ENCODE measurements around the gene UQCC2. TPM values are rescaled to one million over a fixed set of nuclear protein-coding genes. Genes with fewer than 3 reads are reported as not detected.

UQCC2 gene
- polyA plus RNA-seq, 1 of the 3 experiments (the other 2 are of a cell fraction), result 59.0 TPM

GRCh38 chr6:33759887-33760629, 48.6 kb upstream of the UQCC2 start:
- ChIA-PET POLR2A (no interaction called here), CTCF (interaction anchor here (1.0 to 14.7 kb wide), 9 partner anchors 8 to 404 kb away, joined by 3 to 204 read pairs (median 22); partner anchors contain the start of genes IP6K3 and UQCC2)
- H4K20me1 ChIP-seq (ENCODE audit: insufficient read depth), result no peaks in the 10 kb centered on the region
- H3K79me2 ChIP-seq (ENCODE audit: insufficient read depth), result no peaks in the 10 kb centered on the region
- no peak overlapping the region for H3K9ac ChIP-seq
- H3F3A ChIP-seq (replicated peaks; ENCODE audit: insufficient read depth), result no peaks in the 10 kb centered on the region
- no peaks in the 10 kb centered on the region for H3K9me3 ChIP-seq
- H3K4me2 ChIP-seq, result no peak overlapping the region
- no peak overlapping the region for H3K4me3 ChIP-seq (ENCODE audit: low read depth in 2 of 2, low read length in 1 of 2)
- no peak overlapping the region for H3K27ac ChIP-seq (ENCODE audit: low read depth in 2 of 2, low read length in 1 of 2)
- H3K9me2 ChIP-seq, result no peaks in the 10 kb centered on the region
- DNase-seq, result no peak
- no peaks in the 10 kb centered on the region for H3K27me3 ChIP-seq (ENCODE audit: insufficient read depth)
- H3K36me3 ChIP-seq (replicated peaks in 1 of 2; ENCODE audit: control insufficient read depth in 1 of 2, insufficient read depth in 2 of 2, low read length in 1 of 2), result no peaks in the 10 kb centered on the region
- TF ChIP-seq ZBTB33 (IDR thresholded peaks at IDR 0.05; ENCODE audit: borderline replicate concordance, low read depth) (no peak), RAD21 (IDR thresholded peaks at IDR 0.05; ENCODE audit: low read length) (no peak), EP300 (IDR thresholded peaks at IDR 0.05; ENCODE audit: borderline replicate concordance in 1 of 2, low read depth in 1 of 2, low read length in 1 of 2) (no peak), ELF1 (IDR thresholded peaks at IDR 0.05) (no peak), MEF2A (IDR thresholded peaks at IDR 0.05; ENCODE audit: borderline replicate concordance, low read depth) (no peak), JUND (IDR thresholded peaks at IDR 0.05) (no peak), SIN3A (IDR thresholded peaks at IDR 0.05; ENCODE audit: borderline replicate concordance, low read depth, low read length) (no peak), TAF1 (IDR thresholded peaks at IDR 0.05; ENCODE audit: borderline replicate concordance, low read depth, low read length) (no peak), MXI1 (IDR thresholded peaks at IDR 0.05; ENCODE audit: low read depth, low read length) (no peak), SMC3 (IDR thresholded peaks at IDR 0.05; ENCODE audit: low read depth, low read length) (no peak), TEAD4 (IDR thresholded peaks at IDR 0.05; ENCODE audit: borderline replicate concordance, insufficient read depth) (no peak), CTCF (IDR thresholded peaks at IDR 0.05) (no peak)
- 87% methylated on average over 9 of the region's 9 CpGs for WGBS (ENCODE audit: low lambda C conversion rate)
- H2AFZ ChIP-seq (ENCODE audit: low read depth), result no peak overlapping the region
- H3K4me1 ChIP-seq (ENCODE audit: control insufficient read depth in 1 of 2, insufficient read depth in 2 of 2, low read depth in 1 of 2, low read length in 1 of 2), result peaks cover 0 to 25% of the 10 kb centered on the region in 2 experiments; a peak in 1 of 4 replicates

GRCh38 chr6:33758815-33759216, 47.3 kb upstream of the UQCC2 start:
- POLR2A ChIA-PET, result no interaction called here
- peaks cover 0 to 23% of the 10 kb centered on the region in 2 experiments; a peak in 1 of 4 replicates for H3K4me1 ChIP-seq (ENCODE audit: control insufficient read depth in 1 of 2, insufficient read depth in 2 of 2, low read depth in 1 of 2, low read length in 1 of 2)
- CTCF ChIA-PET, result interaction anchor here (0.7 to 14.7 kb wide), 8 partner anchors 9 to 405 kb away, joined by 3 to 204 read pairs (median 4); partner anchors contain the start of genes IP6K3 and UQCC2
- 56% methylated on average over 7 of the region's 7 CpGs for WGBS (ENCODE audit: low lambda C conversion rate)
- no peaks in the 10 kb centered on the region for H3K9me3 ChIP-seq
- H3K9me2 ChIP-seq, result no peaks in the 10 kb centered on the region
- H3K79me2 ChIP-seq (ENCODE audit: insufficient read depth), result no peaks in the 10 kb centered on the region
- no peaks in the 10 kb centered on the region for H3K27me3 ChIP-seq (ENCODE audit: insufficient read depth)
- no peaks in the 10 kb centered on the region for H4K20me1 ChIP-seq (ENCODE audit: insufficient read depth)
- H3F3A ChIP-seq (replicated peaks; ENCODE audit: insufficient read depth), result no peaks in the 10 kb centered on the region
- H2AFZ ChIP-seq (ENCODE audit: low read depth), result no peak overlapping the region
- no peak for TF ChIP-seq GABPA (IDR thresholded peaks at IDR 0.05; ENCODE audit: low read depth)
- TF ChIP-seq MEF2A (IDR thresholded peaks at IDR 0.05; ENCODE audit: borderline replicate concordance, low read depth), result no peak
- TF ChIP-seq IRF3 (IDR thresholded peaks at IDR 0.05; ENCODE audit: low read depth, low read length), result no peak
- no peak for TF ChIP-seq SIN3A (IDR thresholded peaks at IDR 0.05; ENCODE audit: borderline replicate concordance, low read depth, low read length)
- TF ChIP-seq CHD2 (IDR thresholded peaks at IDR 0.05; ENCODE audit: low read length, partially characterized antibody), result no peak
- H3K9ac ChIP-seq, result no peak overlapping the region
- no peak overlapping the region for H3K4me2 ChIP-seq
- H3K4me3 ChIP-seq (ENCODE audit: low read depth in 2 of 2, low read length in 1 of 2), result no peak overlapping the region
- H3K27ac ChIP-seq (ENCODE audit: low read depth in 2 of 2, low read length in 1 of 2), result no peak overlapping the region
- H3K36me3 ChIP-seq (replicated peaks in 1 of 2; ENCODE audit: control insufficient read depth in 1 of 2, insufficient read depth in 2 of 2, low read length in 1 of 2), result no peaks in the 10 kb centered on the region
- DNase-seq, result no peak

Measured in SK-N-SH (cell line).